Mesothelial cell of epicardium (in vitro differentiated cells): Measurements from ENCODE around the gene FXYD3. TPM values are rescaled to one million over a fixed set of nuclear protein-coding genes. Genes with fewer than 3 reads are reported as not detected.

Experiments
- DNase-seq, 2 experiments: peaks; one replicate each; pipeline ENCODE4 v3.0.0; 2021; ENCODE audit warnings: low spot score in 2 of 2; ENCODE audit not compliant: unreplicated experiment in 2 of 2
- H3K27ac Mint-ChIP-seq: 2 replicates; pipeline ENCODE4 v1.8.0; 2021; ENCODE audit warnings: mixed read lengths
- H3K27me3 Mint-ChIP-seq: 2 replicates; pipeline ENCODE4 v1.8.0; 2021; ENCODE audit warnings: low read depth, mixed read lengths
- H3K36me3 Mint-ChIP-seq: 2 replicates; pipeline ENCODE4 v1.8.0; 2021; ENCODE audit warnings: mixed read lengths
- H3K4me1 Mint-ChIP-seq: 2 replicates; pipeline ENCODE4 v1.8.0; 2021; ENCODE audit warnings: mixed read lengths
- H3K4me3 Mint-ChIP-seq: 2 replicates; pipeline ENCODE4 v1.8.0; 2021; ENCODE audit warnings: mild to moderate bottlenecking, moderate library complexity, mixed read lengths
- H3K9me3 Mint-ChIP-seq: 2 replicates; pipeline ENCODE4 v1.8.0; 2021; ENCODE audit warnings: mixed read lengths
- CTCF ChIP-seq: fragments of 200-600 bp; sonication (generic); IDR thresholded peaks from one replicate; pipeline ENCODE4 v1.5.0; 2021; ENCODE audit warnings: antibody characterized with exemption; ENCODE audit not compliant: unreplicated experiment
- total RNA-seq: library from RNA; stranded (reverse); gene quantifications from 3 replicates; pipeline ENCODE4 v1.2.1, GENCODE V29; 2021

Gene FXYD3
- total RNA-seq, 1 donor from 2014 or later, result 5.5 TPM

GRCh38 chr19:35143818-35144217 lies 28.2 kb downstream of the FXYD3 start:
- DNase-seq, result no peak
- H3K9me3 Mint-ChIP-seq, result no peaks in the 10 kb centered on the region
- no peaks in the 10 kb centered on the region for H3K36me3 Mint-ChIP-seq
- peak overlapping the region; percentile 1 for H3K4me3 Mint-ChIP-seq
- no peak for TF ChIP-seq CTCF
- no peak overlapping the region for H3K27ac Mint-ChIP-seq
- peaks cover 55% of the 10 kb centered on the region for H3K27me3 Mint-ChIP-seq
- peaks cover 43% of the 10 kb centered on the region for H3K4me1 Mint-ChIP-seq

- peaks cover 52% of the 10 kb centered on the region for H3K27me3 Mint-ChIP-seq
- H3K4me1 Mint-ChIP-seq, result peaks cover 40% of the 10 kb centered on the region
- peak overlapping the region; percentile 1 for H3K4me3 Mint-ChIP-seq
- no peak overlapping the region for H3K27ac Mint-ChIP-seq
- TF ChIP-seq CTCF, result no peak
- no peak for DNase-seq
- H3K9me3 Mint-ChIP-seq, result no peaks in the 10 kb centered on the region
- no peaks in the 10 kb centered on the region for H3K36me3 Mint-ChIP-seq
Observed at GRCh38 chr19:35144259-35144599, 28.6 kb downstream of the FXYD3 start.

- Mint-ChIP-seq H3K9me3 (no peaks in the 10 kb centered on the region), H3K4me1 (peaks cover 38% of the 10 kb centered on the region), H3K36me3 (no peaks in the 10 kb centered on the region), H3K27ac (no peak overlapping the region), H3K4me3 (no peak overlapping the region), H3K27me3 (peaks cover 49% of the 10 kb centered on the region)
- no peak for TF ChIP-seq CTCF
- no peak for DNase-seq
Observed at GRCh38 chr19:35144600-35145436, 29.2 kb downstream of the FXYD3 start.

GRCh38 chr19:35146746-35147459 lies 31.3 kb downstream of the FXYD3 start:
- H3K27ac Mint-ChIP-seq, result no peak overlapping the region
- no peaks in the 10 kb centered on the region for H3K9me3 Mint-ChIP-seq
- no peak for DNase-seq
- H3K36me3 Mint-ChIP-seq, result no peaks in the 10 kb centered on the region
- TF ChIP-seq CTCF, result no peak
- peaks cover 29% of the 10 kb centered on the region for H3K4me1 Mint-ChIP-seq
- H3K27me3 Mint-ChIP-seq, result peaks cover 32% of the 10 kb centered on the region
- H3K4me3 Mint-ChIP-seq, result no peak overlapping the region

- H3K9me3 Mint-ChIP-seq, result no peaks in the 10 kb centered on the region
- no peak for TF ChIP-seq CTCF
- no peak overlapping the region for H3K27ac Mint-ChIP-seq
- DNase-seq, result no peak
- H3K27me3 Mint-ChIP-seq, result peaks cover 24% of the 10 kb centered on the region
- H3K4me1 Mint-ChIP-seq, result peaks cover 29% of the 10 kb centered on the region
- H3K36me3 Mint-ChIP-seq, result no peaks in the 10 kb centered on the region
- no peak overlapping the region for H3K4me3 Mint-ChIP-seq
Observed at GRCh38 chr19:35149463-35149862, 33.8 kb downstream of the FXYD3 start.
